ENCODE results near the gene NXT1.

- TF ChIP-seq CTCF (conservative IDR thresholded peaks at IDR 0.05 in 1 of 2, IDR thresholded peaks at IDR 0.05 in 1 of 2; ENCODE audit: extremely low read depth in 1 of 2, insufficient read depth in 1 of 2, low read depth in 1 of 2, low read length in 2 of 2) (no peak), EZH2 (IDR thresholded peaks at IDR 0.05; ENCODE audit: borderline replicate concordance, low read length) (no peak)
Observed at GRCh38 chr20:23387118-23387443, 36.5 kb downstream of the NXT1 start.
